GM12878 (cell line): ENCODE measurements around the gene COASY. TPM values are rescaled to one million over a fixed set of nuclear protein-coding genes. Genes with fewer than 3 reads are reported as not detected.
A peak's percentile ranks its signal among the peaks of the same experiment; 100 is the strongest.

Experiments
- ATF2 ChIP-seq: IDR thresholded peaks from 2 replicates; pipeline ENCODE4 v1.6.1; 2012; ENCODE audit warnings: low read length, inconsistent platforms
- ATF3 ChIP-seq: IDR thresholded peaks from 2 replicates; pipeline ENCODE4 v1.6.1; 2011; ENCODE audit warnings: low read depth, mild to moderate bottlenecking, low read length, moderate library complexity, borderline replicate concordance; ENCODE audit errors: extremely low read depth
- CBX3 ChIP-seq: fragments of 200-600 bp; sonication (generic); IDR thresholded peaks from 2 replicates; pipeline ENCODE4 v1.6.1; 2016; ENCODE audit warnings: low read depth, borderline replicate concordance
- CEBPB ChIP-seq, 2 experiments: fragments of 150-350 bp in 1 of 2; IDR thresholded peaks; 2 replicates each; pipeline ENCODE4 v1.6.1; 2012 to 2014; ENCODE audit warnings: low read depth in 2 of 2, low read length in 2 of 2, borderline replicate concordance in 1 of 2, inconsistent platforms in 1 of 2
- ESRRA ChIP-seq: IDR thresholded peaks from 2 replicates; pipeline ENCODE4 v1.6.1; 2012; ENCODE audit warnings: mild to moderate bottlenecking, low read length, improper control_type of control experiment
- IRF5 ChIP-seq: fragments of 450-650 bp; IDR thresholded peaks from 2 replicates; pipeline ENCODE4 v1.6.1; 2017; ENCODE audit warnings: borderline replicate concordance
- MAX ChIP-seq: IDR thresholded peaks from 2 replicates; pipeline ENCODE4 v1.6.1; 2012; ENCODE audit warnings: low read depth, low read length, improper control_type of control experiment
- MTA2 ChIP-seq: fragments of 450-650 bp; IDR thresholded peaks from 2 replicates; pipeline ENCODE4 v1.6.1; 2016; ENCODE audit warnings: low read depth, mild to moderate bottlenecking, moderate library complexity
- MXI1 ChIP-seq: fragments of 150-350 bp; IDR thresholded peaks from 2 replicates; pipeline ENCODE4 v1.6.1; 2011; ENCODE audit warnings: low read depth, mild to moderate bottlenecking, inconsistent platforms, low read length, improper control_type of control experiment
- POLR2AphosphoS5 ChIP-seq: IDR thresholded peaks from 2 replicates; pipeline ENCODE4 v1.6.1; 2011; ENCODE audit warnings: mild to moderate bottlenecking, low read length, inconsistent platforms
- SMAD1 ChIP-seq: fragments of 450-650 bp; IDR thresholded peaks from 2 replicates; pipeline ENCODE4 v1.6.1; 2018; ENCODE audit warnings: mild to moderate bottlenecking, low read depth; ENCODE audit not compliant: partially characterized antibody
- SMAD5 ChIP-seq: IDR thresholded peaks from 2 replicates; pipeline ENCODE4 v1.6.1; 2016; ENCODE audit warnings: antibody characterized with exemption, low read depth
- SMARCA5 ChIP-seq: fragments of 450-650 bp; IDR thresholded peaks from 2 replicates; pipeline ENCODE4 v1.6.1; 2017; ENCODE audit warnings: mild to moderate bottlenecking
- SMC3 ChIP-seq: IDR thresholded peaks from 2 replicates; pipeline ENCODE4 v1.6.1; 2011; ENCODE audit warnings: low read length, improper control_type of control experiment, borderline replicate concordance
- SREBF1 ChIP-seq: IDR thresholded peaks from 2 replicates; pipeline ENCODE4 v1.6.1; 2012; ENCODE audit warnings: mild to moderate bottlenecking, low read length
- SREBF2 ChIP-seq: IDR thresholded peaks from 2 replicates; pipeline ENCODE4 v1.6.1; 2012; ENCODE audit warnings: mild to moderate bottlenecking, low read length
- TBL1XR1 ChIP-seq: IDR thresholded peaks from 2 replicates; pipeline ENCODE4 v1.6.1; 2012; ENCODE audit warnings: low read depth, low read length, improper control_type of control experiment
- polyA plus RNA-seq, 11 experiments: library from polyadenylated mRNA; depleted of rRNA in 4 of 11; unstranded in 6 of 11; stranded (reverse) in 5 of 11; fragments of >200 nt; fragmentation: Nextera tagmentation in 4 of 11; fragmentation: Illumina TruSeq in 1 of 11; extraction: Ambion mirVana in 4 of 11; extraction: Trizol in 1 of 11; gene quantifications; 1 replicate in 1 of 11; 2 replicates in 10 of 11; pipeline versions ENCODE4 v1.2.1 to v1.2.3, GENCODE V29; 2011 to 2016; ENCODE audit warnings: inconsistent platforms in 2 of 11, missing spikeins in 2 of 11, low read depth in 1 of 11
- total RNA-seq, 4 experiments: library from RNA; depleted of rRNA in 3 of 4; stranded (reverse); fragments of >200 nt in 3 of 4; fragmentation: Illumina TruSeq in 1 of 4; extraction: Trizol in 1 of 4; gene quantifications; 2 replicates each; pipeline versions ENCODE4 v1.2.1 to v1.2.3, GENCODE V29; 2013 to 2021
- TF ChIP-seq, protein P1 (sequence below): fragments of 450-650 bp; IDR thresholded peaks from 2 replicates; pipeline ENCODE4 v1.6.1; 2017; ENCODE audit warnings: low read depth, mild to moderate bottlenecking, moderate library complexity
- TF ChIP-seq, protein P2 (sequence below): fragments of 450-650 bp; formaldehyde crosslinking; IDR thresholded peaks from 2 replicates; pipeline ENCODE4 v1.4.0; 2022; ENCODE audit warnings: mild to moderate bottlenecking, moderate library complexity

The COASY gene
- total and polyA plus RNA-seq, 10 of the 15 experiments (the other 5 are each of a cell fraction or from before 2014, with no cell fraction given), result 18.6 to 93.9 (median 43.2) TPM

- no peak for TF ChIP-seq CBX3
- TF ChIP-seq MXI1, result peak; percentile 51
- peak; percentile 79 for TF ChIP-seq POLR2AphosphoS5
- no peak for TF ChIP-seq ATF2
- TF ChIP-seq CEBPB (IDR thresholded peaks at IDR 0.05; ENCODE audit: borderline replicate concordance in 1 of 2, low read depth in 2 of 2, low read length in 2 of 2), result no peak
- TF ChIP-seq, protein P1, sequence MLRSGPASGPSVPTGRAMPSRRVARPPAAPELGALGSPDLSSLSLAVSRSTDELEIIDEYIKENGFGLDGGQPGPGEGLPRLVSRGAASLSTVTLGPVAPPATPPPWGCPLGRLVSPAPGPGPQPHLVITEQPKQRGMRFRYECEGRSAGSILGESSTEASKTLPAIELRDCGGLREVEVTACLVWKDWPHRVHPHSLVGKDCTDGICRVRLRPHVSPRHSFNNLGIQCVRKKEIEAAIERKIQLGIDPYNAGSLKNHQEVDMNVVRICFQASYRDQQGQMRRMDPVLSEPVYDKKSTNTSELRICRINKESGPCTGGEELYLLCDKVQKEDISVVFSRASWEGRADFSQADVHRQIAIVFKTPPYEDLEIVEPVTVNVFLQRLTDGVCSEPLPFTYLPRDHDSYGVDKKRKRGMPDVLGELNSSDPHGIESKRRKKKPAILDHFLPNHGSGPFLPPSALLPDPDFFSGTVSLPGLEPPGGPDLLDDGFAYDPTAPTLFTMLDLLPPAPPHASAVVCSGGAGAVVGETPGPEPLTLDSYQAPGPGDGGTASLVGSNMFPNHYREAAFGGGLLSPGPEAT, result peak; percentile 22; the same call in 1 of the 2 replicates
- no peak for TF ChIP-seq SMAD1
- TF ChIP-seq SMARCA5, result no peak
- no peak for TF ChIP-seq ESRRA
- peak; percentile 60; the same call in 1 of the 2 replicates for TF ChIP-seq MAX
- no peak for TF ChIP-seq TBL1XR1
- no peak for TF ChIP-seq SMC3
- TF ChIP-seq, protein P2, sequence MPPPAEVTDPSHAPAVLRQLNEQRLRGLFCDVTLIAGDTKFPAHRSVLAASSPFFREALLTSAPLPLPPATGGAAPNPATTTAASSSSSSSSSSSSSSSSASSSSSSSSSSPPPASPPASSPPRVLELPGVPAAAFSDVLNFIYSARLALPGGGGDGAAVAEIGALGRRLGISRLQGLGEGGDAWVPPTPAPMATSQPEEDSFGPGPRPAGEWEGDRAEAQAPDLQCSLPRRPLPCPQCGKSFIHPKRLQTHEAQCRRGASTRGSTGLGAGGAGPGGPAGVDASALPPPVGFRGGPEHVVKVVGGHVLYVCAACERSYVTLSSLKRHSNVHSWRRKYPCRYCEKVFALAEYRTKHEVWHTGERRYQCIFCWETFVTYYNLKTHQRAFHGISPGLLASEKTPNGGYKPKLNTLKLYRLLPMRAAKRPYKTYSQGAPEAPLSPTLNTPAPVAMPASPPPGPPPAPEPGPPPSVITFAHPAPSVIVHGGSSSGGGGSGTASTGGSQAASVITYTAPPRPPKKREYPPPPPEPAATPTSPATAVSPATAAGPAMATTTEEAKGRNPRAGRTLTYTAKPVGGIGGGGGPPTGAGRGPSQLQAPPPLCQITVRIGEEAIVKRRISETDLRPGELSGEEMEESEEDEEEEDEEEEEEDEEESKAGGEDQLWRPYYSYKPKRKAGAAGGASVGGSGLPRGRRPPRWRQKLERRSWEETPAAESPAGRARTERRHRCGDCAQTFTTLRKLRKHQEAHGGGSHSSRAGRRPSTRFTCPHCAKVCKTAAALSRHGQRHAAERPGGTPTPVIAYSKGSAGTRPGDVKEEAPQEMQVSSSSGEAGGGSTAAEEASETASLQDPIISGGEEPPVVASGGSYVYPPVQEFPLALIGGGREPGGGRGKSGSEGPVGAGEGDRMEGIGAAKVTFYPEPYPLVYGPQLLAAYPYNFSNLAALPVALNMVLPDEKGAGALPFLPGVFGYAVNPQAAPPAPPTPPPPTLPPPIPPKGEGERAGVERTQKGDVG, result no peak
- TF ChIP-seq SREBF1, result no peak
- peak; percentile 32; the same call in 1 of the 2 replicates for TF ChIP-seq SMAD5
- no peak for TF ChIP-seq SREBF2
- no peak; the same call in 1 of the 2 replicates for TF ChIP-seq IRF5
- TF ChIP-seq ATF3, result no peak
- peak; percentile 47; the same call in 1 of the 2 replicates for TF ChIP-seq MTA2
Observed at GRCh38 chr17:42554250-42555121, 7.5 kb upstream of the COASY start (continued).
